HG03432 (cell line): ENCODE measurements around the gene TBC1D2.

Source experiments
- ATAC-seq: cut with Tn5 transposase; IDR thresholded peaks from one replicate; pipeline ENCODE4 v1.9.1; 2021; ENCODE audit warnings: mild to moderate bottlenecking, moderate library complexity; ENCODE audit not compliant: unreplicated experiment

The TBC1D2 gene

GRCh38 chr9:98172604-98173003 is 82.8 kb downstream of the TBC1D2 start:
- no peak for ATAC-seq

DNA sequence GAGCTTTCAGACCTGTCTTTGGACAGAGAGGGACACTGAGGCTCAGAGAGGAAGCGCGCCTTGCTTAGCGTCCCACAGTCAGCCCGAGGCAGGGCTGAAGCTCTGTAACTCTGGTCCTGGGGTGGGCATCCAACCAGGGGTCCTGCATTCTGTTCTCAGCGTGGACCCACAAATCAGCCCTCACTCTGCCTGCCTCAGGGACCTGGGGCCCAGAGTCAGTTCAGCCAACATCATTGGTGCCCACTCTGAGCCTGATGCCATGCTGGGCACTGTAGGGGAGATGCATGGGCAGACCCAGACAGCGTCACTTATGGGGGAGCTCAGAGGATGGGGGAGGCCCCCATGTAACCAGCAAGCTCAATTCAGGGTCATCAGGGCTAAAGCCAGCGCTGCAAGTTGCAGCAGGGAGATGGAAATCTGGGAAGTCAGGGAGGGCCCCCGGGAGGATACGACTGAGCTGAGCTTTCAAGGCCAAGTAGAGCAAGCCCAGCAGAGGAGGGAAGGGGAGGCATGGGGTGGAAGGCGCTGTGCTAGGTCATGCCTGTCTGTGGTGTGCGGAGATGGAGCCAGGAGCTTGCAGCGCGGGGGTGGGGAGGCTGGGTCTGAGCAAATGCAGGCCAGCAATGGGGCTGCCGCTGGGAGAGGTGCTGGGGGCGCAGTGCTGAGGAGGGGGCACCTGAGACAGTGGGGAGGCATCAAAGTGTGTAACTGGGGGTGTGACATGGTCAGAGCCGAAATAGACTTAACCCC is 84.1 kb downstream of the TBC1D2 start:
- no peak for ATAC-seq

DNA sequence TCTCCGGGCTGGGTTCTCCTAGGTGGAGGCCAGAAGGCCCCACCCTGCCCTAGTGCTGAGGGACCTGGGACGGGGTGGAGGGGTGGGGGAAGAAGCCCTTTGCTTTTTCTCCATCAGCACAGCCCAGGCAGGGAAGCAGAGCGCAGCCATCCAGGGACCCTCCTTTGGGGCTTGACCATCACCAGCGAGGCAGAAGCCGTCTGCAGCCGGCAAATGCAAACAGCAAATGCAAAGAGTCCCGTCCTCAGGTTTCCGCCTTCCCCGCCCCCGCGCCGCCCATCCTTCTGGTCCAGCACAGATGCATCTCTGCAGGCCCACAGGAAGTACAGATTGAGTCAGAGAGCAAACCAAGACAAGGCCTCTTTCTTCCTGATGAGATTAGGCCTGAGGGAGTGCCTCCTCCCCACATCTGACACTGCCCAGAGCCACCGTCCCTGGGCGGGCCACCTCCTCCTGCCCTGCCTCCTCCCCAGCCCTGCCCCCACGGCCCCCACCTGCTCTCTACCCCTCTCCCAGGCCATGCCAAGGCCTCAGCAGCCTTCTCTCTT is 86.4 kb downstream of the TBC1D2 start:
- ATAC-seq: peak; percentile 100

DNA sequence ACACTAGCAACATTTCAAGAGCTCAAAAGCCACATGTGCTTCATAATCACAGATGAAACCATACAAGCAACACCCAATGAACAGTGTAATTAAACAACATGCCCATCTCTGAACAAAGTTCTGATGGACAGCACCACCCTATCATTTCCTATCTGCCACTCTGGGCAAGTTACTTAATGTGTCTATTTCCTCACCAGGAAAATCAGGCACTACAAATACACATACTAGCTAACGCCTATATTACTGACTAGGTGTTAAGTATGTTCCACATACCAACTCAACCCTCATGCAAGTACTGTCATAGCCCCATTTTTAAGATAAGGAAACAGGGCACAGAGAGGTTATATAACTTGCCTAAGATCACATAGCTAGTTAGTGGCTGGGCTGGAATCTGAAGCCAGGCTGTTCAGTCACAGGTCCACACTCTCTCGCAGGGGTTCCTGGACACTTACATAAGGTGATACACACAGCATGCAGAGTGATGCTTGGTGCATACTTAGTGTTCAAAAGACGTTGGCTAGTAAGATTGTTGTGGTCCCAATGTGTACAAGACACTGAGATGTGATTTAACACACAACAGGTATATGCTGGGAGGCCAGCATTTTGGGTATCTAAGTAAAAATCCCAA is 87.2 kb downstream of the TBC1D2 start:
- no peak for ATAC-seq

GRCh38 chr9:98164912-98165311 is 90.5 kb downstream of the TBC1D2 start:
- no peak for ATAC-seq

- no peak for ATAC-seq
These were observed 92.8 kb downstream of the TBC1D2 start for GRCh38 chr9:98162613-98163012.

DNA sequence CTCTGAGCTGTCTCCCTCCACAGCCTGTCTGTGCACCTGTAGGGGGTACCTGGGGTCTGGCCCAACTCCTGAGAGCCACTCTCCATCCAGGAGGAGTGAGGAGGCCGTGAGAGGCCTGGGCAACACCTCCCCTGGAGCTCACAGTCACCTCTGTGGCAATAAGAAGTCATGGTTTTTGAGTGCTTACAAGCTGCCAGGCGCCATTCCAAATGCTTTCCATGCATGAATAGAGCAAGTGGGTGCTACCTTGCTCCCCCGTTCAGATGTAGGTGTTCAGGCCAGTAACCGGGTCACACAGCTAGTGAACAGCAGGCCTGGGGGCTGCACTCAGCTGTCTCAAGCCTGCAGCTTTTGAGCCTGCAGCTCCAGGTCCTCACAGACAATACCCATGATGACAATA is 93.6 kb downstream of the TBC1D2 start:
- ATAC-seq: no peak

DNA sequence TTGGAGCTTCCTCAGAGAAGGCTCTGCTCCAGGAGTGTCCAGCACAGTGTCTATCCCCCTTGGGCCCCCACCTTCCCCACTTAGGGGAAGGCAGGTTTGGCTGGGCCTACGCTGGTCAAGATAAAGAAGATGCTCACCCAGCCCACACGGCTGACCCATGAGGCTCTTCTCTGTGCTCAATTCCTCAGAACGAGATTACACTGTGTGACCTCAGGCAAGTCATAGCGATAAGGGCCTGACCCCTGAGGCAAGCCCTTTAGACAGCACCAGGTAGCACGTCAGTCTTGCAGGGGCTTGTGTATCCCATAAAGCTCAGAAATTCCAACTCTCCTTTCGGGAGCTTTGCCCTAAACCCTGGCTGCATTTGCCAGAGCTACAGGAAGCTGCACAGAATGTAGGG is 95.7 kb downstream of the TBC1D2 start:
- no peak for ATAC-seq

- no peak for ATAC-seq
These were observed 96.1 kb downstream of the TBC1D2 start for GRCh38 chr9:98159301-98159700.

DNA sequence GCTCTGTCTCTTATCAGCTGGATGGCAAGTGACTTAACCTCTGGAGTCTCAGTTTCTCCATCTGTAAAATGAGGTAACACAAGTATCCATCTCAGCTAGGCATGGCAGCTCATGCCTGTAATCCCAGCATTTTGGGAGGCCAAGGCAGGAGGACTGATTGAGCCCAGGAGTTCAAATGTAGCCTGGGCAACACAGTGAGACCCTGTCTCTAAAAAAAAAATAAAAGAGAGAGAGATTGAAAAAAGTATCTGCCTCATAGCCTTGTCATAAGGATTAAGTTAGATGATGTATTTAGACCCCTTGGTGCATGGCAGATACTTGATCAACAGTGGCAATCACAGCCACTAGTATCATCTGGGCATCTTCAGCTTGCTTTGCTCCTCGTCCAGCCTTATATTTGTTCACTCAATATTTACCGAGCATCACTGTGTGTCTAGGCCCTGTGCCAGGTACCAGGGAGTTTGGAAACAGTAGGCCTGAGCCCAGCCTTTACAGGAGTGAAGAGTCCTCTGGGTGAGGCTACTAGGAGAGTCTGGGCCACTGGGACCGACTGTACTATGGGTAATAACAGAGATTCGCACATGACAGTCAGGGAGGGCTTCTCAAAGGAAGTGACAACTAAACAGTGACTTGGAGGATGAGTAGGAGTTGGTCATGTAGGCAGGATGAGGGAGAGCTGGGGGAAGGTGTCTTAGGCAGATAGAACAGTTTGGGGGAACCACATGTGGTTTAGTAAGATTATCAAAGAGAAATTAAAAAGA is 97.2 kb downstream of the TBC1D2 start:
- ATAC-seq: no peak

DNA sequence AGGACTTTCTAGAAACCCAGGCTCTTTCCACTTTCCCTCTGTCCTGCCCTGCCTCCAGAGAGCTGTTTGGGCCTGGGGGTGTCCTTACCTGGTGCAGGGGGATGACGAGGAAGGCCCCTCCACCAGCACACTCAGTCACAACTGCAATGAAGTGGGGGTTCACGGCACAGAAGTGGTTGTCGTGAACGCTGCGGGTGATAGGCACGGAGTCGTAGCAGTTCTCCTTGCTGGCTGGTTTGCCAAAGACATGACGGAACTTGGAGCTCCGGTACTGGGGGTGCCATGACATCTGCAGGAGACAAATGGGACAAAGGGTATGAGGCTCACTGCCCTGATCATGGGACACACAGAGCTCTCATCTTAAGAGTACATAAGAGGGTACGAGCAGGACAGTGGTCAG is 98.1 kb downstream of the TBC1D2 start:
- ATAC-seq: no peak

DNA sequence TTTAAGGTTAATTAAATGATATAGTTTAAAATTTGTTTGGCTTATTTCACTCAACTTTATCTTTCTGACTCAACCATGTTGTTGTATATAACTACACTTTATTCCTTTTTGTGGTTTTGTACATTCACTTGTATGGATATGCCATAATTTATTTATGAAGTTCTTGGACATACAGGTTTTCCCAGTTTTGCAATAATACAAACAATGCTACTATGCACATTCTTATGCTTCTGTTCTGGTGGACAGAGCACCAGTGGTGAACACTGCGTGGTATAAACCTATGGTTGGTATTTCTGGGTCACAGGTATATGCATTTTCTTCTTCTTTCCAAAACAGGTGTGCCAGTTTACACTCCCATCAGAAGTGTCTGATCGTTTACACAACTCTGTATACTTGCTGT is 100.8 kb downstream of the TBC1D2 start:
- no peak for ATAC-seq

GRCh38 chr9:98152526-98152925 is 102.9 kb downstream of the TBC1D2 start:
- ATAC-seq: no peak

- no peak for ATAC-seq
These were observed 104.7 kb downstream of the TBC1D2 start for GRCh38 chr9:98150721-98151120.

GRCh38 chr9:98150164-98150563 is 105.3 kb downstream of the TBC1D2 start:
- ATAC-seq: no peak

- no peak for ATAC-seq
These were observed 106.0 kb downstream of the TBC1D2 start for GRCh38 chr9:98149422-98149821.
